T-helper 2 cell (primary cell): ENCODE results near the gene MCC.

ENCODE experiments used
- DNase-seq, 5 experiments: peaks; one replicate each; pipeline versions ENCODE4 v3.0.0 to v3.0.0-alpha.2; 2012 to 2022

The MCC gene

DNA sequence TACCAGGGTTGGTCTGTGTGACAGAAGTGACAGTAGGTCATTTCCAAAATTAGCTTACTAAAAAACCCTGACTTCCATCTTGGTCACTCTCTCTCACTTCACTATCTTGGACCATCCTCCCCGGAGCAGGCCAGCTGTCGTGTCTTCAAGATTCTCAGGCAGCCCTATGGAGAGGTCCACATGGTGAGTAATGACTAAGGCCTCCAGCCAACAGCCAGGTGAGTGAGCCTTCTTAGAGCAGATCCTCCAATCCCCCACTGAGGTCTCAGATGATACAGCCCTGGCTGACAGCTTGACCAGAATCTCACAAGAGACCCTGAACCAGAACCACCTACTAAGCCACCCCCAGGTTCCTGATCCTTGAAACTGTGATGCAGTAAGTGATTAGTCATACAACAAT, 419.7 kb downstream of the MCC start:
- DNase-seq = no peak

DNA sequence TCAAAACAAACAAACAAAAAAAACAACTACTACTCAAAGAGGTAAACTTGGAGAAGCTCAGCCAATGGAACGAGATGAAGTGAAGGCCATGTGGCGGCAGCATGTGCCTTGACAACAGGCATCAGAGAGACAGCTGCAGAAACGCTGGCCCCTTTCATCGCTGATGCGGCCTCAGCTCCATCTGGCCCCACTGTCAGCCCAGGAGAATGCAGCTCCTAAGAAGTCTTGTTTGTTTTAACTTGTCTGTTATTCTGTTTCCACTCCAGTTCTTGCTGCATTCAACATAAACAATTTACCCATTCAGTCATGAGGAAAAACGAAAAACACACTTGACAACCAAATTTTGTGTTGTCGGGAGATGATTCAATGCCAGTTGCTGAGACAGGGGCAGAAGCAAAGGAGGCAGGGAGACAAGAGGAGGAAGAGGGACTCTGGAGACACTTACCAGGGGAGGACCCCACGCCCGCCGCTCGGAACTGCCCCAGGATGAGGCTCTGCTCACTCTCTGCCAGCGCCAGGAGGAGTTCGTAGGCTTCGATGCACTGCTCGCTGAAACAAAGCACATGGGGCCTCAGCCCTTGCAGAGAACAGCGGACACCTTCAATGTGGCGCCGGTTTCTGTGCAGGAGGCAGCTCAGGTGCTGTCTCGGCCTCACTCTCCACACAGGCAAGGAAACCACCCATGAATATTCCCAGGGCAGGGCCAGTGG, 420.5 kb downstream of the MCC start:
- DNase-seq = no peak

DNA sequence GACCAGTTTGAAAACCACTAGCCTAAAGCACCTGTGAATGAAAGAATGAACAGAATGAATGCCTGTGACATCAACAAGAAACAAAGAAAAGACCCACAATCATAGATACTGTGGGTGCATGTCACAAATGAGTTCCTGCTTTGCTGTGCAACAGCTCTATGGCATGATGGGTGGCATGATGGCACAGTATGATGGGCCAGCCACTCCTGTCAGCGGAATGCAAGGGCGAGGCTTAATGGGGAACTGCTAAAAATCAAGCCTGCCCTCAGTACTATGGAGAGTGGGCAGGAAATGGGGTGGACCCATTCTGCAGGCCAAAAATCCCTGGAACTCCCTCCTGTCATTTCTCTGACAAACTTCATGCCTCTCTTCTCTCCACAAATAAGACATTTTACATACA, 422.6 kb downstream of the MCC start:
- no peak for DNase-seq

DNA sequence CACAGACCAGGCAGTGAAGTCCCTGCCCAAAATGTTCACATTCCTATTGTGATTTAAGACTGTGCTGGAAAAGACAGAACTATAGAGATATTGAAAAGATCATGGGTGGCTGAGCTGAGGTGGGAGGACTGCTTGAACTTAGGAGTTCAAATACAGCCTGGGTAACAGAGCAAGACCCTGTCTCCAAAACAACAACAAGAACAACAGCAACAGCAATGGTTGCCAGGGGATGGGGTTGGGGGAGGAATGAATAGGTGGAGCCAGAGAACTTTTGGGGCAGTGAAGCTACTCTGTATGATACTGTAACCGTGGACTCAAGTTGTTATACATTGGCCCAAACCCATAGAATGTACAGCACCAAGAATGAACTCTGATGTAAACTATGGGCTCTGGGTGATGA, 423.4 kb downstream of the MCC start:
- DNase-seq = no peak

DNA sequence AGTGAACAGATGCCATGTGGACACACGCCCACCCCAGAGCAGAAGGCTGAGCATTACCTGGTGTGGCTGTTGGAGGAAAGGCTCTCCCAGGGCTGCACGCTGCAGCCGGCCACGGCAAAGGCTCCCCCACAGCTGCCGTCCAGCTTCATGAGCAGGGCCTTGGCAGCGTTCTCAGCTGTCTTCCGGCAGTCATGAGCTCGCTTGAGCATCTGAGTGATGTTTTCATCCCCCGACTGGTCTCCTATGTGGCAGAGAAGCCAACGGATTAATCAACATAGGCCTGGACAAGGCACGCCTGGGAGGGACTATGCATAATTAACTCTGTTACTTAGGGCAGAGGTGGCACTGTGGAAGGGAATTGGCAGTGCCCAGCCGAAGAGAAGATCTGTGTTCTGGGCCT, 424.3 kb downstream of the MCC start:
- DNase-seq = no peak

DNA sequence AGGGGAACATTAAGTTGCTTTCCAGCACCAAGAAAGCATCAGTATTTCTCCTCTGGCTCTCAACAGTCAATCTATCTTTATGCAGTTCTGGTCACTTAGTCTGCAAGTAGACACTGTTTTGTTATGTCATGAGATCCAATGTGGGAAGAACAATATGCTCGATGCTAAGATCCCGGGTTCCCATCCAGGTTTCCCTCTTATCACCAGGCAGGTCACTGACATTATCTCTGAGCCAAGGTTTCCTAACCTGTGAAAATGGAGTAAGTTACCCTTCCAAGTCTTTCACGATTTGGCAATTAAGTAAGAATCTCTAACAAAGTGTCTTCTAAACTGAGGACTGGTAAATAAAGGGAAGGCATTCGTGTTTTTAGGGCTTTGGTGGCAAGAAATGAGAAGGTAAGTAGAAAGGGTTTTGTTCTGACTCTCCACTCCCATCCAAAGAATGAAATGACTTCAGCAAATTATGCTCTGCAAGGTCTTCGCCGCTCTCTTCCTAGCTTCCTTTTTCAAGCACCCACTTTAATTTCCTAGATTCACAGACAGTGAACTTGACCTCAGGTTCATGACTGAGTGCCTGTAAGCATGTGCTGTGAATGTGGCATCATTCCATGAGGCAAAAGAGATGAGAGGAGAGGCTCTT, 425.3 kb downstream of the MCC start:
- DNase-seq = peak in 1 of 5 experiments; percentile 60

DNA sequence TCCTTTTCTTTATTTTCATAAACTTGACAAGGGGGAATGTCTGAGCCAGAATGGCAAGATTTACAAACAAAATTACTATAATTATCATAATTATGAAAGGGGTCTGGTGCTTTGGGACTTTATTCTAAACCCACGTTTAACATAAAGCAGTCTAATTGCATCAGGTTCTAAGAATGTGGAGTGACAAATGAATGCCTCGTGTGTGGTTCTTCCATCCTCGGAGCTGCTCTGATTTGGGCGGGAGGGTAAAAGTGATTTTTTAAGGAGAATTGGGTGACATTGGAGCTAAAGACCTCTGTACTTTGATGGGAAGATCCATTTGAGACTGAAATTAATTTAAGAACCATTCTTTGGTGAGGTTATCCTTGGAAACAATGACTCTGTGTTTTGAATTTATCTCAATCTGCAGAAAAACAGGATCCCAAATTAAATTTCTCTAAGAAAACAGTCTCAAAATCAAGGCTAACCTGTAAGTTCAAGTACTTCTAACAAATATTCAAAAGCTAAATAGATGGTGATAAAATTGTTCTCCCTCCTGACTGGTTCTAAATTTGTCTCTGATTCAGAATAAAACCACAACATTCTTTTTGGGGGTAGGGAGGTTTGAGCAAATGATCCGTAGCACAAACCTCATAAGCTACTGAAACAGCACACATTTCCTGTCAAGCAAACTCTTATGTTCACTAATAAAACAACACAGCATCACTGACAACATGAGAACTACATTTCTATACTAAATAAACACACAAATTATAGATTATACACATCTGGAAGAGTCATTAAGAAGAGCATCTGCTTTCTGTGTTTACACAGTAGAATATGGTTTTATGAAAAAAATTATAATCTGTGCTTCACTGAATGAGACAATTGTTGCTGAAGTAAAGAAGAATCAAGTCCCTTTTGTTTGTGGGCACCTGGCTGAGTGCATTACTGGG, 426.1 kb downstream of the MCC start:
- peak in 1 of 5 experiments; percentile 81 for DNase-seq

DNA sequence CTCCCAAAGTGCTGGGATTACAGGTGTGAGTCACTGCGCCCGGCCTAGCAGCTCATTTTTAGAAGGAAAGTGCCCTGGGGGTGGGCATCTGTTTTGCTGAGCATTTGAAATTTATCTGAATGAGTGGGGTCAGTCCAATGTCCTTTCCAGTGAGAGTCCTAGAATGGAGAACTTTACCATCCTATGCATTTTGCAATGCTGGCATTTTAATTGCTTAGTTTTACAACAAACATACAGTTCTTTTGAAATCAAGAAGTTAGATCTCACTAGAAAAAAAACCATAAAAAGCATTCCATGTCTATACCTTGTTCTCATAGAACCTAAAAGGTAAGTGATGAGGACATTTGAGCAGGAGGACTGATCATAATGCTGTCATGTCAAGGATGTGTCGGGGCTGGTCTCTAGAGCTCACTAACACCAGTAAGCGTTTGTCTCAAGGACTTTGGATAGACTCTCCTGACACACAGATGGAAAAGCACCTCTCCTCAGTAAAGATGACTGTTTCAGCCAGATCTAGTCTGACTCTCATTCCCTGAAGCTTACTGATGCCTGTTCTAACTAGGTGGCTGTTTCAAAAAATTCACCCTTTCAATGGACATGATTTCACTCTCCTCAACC, 427.7 kb downstream of the MCC start:
- DNase-seq = no peak

DNA sequence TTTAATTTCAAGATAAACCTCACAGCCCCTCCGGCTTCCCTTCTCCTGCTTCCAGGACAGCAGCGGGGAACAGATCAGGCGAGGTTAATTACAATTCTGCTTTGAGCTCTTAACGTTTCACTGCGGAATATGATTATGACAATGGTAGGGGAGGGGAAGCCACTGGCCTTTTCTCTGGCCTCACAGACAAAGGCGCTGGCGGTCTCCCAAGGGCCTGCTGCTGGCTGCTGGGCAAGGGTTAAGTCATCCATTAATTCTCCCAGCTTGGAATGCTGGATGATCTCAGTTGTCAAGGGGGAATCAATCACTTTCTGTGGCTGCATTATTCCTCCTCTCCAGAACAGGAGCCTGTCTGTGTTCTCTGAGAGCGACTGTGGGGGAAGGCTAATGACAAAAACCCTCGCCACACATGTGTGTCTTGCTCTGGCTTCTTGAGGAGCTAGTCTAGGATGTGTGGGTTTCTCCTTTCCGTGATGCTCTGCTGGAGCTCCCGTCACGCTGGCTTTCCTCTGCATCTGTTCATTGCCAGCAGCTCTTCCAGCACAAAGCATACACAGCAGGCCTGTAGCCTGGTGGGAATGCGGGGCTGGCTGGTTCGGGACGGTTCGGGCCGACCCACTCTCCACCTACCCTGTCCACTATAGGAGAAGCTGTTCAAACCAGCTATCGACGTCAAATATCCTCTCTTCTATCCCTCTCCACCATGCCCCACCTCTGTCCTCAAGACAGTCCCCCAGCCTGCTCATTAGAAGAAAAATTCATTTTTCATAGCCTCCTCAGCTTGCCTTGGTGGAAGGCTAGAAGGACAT, 428.8 kb downstream of the MCC start:
- no peak for DNase-seq

DNA sequence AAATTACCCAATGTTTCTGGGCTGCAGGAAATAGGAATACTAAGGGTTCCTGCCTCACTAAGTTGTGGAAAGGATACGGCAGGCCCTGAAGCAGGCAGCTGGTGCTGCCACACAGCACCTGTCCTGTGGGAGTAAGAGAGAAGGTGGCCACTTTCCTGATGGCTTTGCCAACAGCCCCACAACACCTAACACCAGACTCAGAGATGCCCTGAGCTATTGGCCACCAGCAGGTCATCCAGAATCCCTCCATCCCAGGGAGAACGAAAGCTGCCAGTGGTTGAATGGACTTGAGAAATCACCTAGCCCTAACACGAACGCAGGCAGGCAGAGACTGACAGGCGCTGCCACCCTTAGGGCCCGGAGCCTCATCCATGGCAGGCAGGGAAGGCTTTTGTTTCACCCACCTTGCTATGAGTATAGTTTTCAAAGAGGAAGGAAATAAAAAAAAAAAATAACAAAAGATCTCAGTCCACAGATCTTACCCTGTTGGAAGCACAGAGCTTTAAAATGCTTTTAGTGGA, 429.5 kb downstream of the MCC start:
- DNase-seq = no peak

DNA sequence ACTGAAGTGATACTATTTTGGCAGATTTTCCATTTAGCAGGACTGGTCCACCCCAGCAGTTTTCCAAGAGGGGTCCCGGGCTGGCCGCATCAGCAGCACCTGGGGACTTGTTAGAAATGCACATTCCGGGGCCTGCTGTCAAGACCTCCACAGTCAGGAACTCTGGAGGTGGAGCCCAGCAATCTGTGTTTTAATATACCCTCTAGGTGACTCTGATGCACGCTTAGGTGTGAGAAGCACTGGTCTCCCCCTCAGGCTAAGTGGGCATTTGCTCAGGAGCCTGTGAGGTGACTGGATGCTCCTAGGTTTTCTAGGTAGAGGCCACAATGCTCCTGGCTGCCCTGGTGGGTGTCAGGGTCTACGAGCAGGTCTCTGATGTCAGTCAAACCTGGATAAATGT, 430.0 kb downstream of the MCC start:
- DNase-seq = no peak

DNA sequence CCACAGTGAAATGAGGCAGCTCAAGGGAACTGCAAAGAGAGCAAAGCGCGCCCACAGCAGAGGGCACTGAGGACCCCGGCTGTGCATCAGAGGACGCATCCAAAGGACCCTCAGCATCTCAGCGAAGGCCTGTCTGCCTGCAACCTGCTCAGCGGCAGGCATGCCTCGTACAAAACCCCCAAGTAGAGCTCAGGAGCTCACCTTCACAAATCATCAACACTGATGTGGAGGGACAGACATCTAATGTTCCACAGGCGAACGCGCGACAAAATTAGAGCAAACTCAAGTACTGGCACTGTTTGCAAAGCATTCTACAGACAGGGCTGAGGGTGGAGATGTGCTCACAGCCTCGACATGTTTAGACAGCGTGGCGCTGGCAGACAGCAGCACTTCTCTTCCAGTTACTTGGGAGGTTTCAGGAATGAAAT, 430.7 kb downstream of the MCC start:
- no peak for DNase-seq

DNA sequence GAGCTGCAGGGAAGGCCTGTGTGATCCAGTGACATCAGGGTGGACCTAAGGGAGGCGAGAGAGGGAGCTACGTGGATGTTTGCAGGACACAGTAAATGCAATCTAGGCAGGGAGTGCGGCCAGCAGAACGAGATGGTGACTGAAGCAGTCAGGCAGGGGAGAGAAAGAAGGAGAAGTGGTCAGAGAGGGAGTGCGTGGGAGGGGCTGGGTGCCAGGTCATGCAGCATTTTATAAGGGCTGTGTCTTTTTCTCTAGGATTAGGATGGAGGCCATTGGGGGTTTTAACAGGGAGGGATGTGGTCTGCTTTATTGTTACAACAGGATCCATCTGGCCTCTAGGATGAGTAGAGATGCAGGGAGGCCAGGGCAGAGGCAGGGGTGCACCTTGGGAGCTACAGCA, 431.3 kb downstream of the MCC start:
- DNase-seq = no peak

DNA sequence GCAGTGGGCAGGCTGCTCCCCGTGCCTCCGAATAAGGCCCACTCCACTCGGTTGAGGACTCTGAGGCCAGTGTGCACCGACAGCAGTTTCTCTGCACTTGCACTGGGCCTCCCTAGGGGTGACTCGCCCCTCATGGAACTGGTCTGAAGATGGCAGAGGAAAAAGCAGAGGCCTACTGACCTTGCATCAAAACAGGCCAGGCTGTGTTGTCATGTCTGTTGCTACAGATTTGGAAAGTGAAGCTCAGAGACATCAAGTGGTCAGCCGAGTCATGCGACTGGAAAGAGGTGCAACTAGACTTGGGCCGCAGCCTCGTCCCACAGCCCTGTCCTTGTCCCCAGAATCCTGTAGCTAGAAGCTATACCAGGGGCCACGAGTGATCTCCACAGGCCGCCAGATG, 433.4 kb downstream of the MCC start:
- DNase-seq = no peak

DNA sequence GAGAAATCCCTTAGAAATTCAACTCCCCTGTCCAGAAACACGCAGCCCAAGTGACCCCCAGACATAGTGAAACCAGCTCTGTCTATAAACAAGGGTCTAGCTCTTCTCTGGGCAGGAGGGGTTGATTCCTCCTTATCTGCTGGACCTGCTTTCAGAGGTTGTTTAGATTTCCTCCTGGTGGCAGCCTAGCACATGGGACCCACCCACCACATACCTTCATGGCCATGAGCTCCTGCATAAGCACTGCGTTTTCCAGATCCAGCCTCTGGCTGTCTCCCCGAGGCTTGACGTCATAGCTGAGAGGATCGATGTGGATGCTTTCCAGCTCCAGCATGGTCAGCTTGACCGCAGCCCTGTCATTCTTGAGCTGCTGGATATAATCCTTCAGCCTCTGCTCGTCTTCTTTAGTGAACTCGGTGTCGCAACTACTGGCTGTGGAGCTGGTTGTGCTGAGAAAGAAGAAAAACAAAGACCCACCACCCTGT, 434.7 kb downstream of the MCC start:
- DNase-seq = no peak

DNA sequence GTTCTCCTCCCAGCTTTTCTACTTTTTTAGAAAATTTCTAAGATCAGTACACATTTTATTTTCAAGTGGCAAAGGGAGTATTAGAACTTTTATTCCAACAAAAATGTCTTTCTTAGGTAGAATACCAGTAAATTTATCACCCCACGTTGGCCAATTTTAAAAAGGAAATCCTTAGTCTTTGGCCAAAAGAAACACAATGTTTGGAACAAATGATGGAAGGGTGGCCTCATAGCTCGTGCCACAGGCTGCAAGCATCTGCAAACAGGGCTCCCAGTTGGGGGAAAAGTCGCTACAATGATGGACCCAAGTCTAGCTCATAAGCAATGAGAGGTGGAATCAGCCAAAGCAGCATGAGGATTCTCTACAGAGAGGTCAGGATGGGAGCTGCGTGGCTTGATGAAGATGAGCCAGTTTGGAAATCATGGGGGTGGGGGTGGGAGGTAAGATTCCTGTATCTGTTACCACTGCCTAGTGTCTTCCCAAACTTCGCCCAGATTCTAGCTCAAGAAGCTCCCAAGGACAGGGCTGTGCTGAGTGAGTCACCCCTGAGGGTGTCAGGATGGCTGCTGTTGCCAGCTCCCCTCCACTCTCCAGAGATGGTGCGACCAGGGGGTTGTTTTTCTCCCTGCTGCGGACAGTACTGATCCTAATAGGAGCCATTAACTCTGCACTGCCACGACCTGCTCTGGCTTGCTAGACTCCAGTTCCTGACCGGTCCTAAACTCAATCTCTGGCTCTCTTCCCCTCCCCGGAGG, 436.0 kb downstream of the MCC start:
- no peak for DNase-seq

DNA sequence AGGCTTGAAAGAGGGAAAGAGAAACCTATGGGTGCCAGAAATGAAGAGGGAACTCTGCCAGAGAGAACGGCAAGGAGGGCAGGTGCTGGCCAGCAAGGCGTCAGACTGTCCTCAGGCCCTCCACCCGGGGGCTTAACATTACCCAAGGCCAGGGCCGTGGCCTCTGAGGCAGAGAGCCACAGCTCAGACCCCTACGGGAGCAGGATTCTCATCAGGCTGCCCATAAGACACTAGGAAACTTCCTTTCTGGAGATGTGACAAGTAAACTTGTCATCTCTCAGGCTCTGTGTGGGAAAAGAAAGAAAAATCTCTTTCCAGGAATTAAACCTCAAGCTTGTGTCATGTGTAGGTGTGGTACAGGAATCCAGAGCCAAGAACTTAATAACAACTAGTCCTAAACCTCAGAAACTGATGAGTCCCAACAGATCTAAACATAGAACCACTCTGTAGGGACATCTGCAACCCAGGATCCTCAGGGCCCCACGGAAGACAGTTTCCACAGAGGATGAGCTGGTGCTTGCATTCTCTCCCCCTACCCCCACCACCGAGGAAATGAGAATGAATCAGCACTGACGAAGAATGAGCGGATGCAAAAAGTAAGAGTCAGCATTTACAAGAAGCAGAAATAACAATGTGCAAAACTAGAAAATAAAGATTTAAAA, 437.4 kb downstream of the MCC start:
- DNase-seq = peak in 1 of 5 experiments; percentile 88

DNA sequence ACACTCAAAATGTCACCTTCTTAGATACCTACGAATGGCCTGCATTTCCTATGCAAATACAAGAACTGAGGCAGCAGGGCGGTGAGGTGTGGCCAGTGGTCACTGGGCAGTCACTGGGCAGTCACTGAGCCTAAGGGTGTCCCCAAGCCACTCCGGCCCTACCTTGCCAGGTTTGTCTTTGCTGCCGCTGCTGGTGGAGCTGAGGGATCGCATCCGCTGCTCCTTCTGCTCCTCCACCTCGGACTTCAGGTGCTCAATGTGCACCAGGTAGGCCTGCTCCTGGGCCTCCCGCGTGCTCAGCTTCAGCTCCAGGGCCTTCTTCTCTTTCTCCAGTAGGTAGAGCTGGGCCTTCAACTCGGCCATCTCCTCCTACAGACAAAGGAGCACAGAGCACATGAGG, 439.3 kb downstream of the MCC start:
- no peak for DNase-seq

DNA sequence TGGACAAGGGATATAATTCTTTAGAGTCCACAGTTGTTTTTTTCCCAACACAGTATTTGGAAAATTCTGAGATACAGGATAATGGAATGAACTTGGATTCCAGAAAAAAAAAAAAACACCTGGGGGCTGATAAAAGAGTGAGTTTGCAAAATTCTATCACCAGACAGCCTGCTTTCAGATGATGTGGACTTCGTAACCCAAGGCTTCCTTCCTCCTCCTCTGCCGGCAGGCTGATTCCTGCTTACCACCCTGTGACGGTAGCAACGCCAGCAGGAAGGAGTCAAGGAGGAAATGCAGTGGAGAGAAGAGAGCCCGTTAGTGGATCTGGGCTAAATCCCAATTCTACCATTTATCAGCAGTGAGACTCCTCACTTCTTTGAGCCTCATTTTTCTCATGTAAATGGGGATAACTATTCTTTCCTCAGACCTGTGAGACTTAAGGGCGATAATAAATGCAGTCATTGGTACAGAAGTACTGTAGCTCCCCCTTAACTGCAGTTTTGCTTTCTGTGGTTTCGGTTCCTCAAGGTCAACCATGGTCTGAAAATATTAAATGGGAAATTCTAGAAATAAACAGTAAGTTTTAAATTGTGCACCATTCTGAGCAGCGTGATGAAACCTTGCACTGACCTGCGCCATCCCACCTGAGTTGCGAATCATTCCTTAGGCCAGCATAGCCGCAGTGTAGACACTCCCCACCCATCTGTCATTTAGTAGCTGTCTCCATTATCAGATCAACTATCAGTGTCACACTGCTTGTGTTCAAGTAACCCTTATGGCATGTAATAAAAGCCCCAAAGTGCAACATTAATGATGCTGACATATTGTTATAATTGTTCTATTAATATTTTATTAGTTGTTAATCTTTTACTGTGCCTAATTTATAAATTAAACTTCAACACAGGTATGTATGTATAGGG, 440.3 kb downstream of the MCC start:
- no peak for DNase-seq
